Upper lobe of right lung (tissue), 1 donor: Measurements from ENCODE around the gene CLDN15. TPM values are rescaled to one million over a fixed set of nuclear protein-coding genes. Genes with fewer than 3 reads are reported as not detected.
"Not testable (repeated sequence)": the region's sequence is repeated elsewhere in the genome, so short reads cannot be mapped to it uniquely, and the experiment has no call there.

Experiments used
- ATAC-seq: fragments of 200-7000 bp; cut with Tn5 transposase; one replicate; pipeline ENCODE4 v1.9.1; 2020; ENCODE audit warnings: mild to moderate bottlenecking, moderate library complexity
- DNase-seq: peaks from one replicate; pipeline ENCODE4 v3.0.0-alpha.2; 2020
- H3K27ac ChIP-seq: fragments of 200-600 bp; one replicate; pipeline ENCODE4 v1.8.0; 2022
- H3K27me3 ChIP-seq: fragments of 200-600 bp; one replicate; pipeline ENCODE4 v1.8.0; 2022; ENCODE audit warnings: mild to moderate bottlenecking
- H3K36me3 ChIP-seq: fragments of 200-600 bp; one replicate; pipeline ENCODE4 v1.8.0; 2022
- H3K4me1 ChIP-seq: fragments of 200-600 bp; one replicate; pipeline ENCODE4 v1.8.0; 2022
- H3K4me3 ChIP-seq: fragments of 200-600 bp; one replicate; pipeline ENCODE4 v1.8.0; 2022; ENCODE audit warnings: mild to moderate bottlenecking
- H3K9me3 ChIP-seq: fragments of 200-600 bp; one replicate; pipeline ENCODE4 v1.8.0; 2022
- CTCF ChIP-seq: fragments of 200-600 bp; IDR thresholded peaks from one replicate; pipeline ENCODE4 v1.8.0; 2022; ENCODE audit warnings: antibody characterized with exemption
- intact Hi-C: fragments of 100-400 bp; cut with DNase I; formaldehyde crosslinking; loops from one replicate; pipeline ENCODE4 v1.11.0; 2022
- total RNA-seq: library from RNA; stranded (reverse); fragmentation: NEBNext Ultra II Directional; extraction: Animal tissue kit (Norgen Biotek cat#: 25700); gene quantifications from one replicate; pipeline ENCODE4 v1.2.1, GENCODE V29; 2021
- donor health status: DM: no; HTN: yes; CAD: no; lungs with severe emphysema.

The CLDN15 gene
- total RNA-seq, 1 donor from 2014 or later: 17.7 TPM

DNA sequence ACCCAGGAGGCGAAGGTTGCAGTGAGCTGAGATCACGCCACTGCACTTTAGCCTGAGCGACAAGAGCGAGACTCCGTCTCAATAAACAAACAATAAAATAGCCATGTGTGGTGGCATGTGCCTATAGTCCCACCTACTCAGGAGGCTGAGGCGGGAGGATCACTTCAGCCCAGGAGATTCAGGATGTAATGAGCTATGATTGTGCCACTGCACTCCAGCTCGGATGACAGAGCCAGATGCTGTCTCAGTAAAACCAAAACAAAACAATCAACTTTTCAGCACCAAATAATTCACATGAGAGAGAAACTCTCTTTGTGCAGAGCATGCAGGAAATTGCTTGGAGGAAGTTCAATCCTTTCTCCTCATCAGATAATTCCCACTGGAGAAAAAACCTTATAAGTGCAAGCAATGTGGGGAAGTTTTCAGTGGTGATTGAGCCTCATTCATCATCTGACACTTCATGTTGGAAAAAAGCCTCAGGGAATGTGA, 20.7 kb upstream of the CLDN15 start:
- ATAC-seq: no peak
- DNase-seq: no peak
- Histone ChIP-seq H3K9me3 (no peaks in the 10 kb centered on the region), H3K4me3 (no peak overlapping the region), H3K27ac (no peak overlapping the region), H3K36me3 (no peaks in the 10 kb centered on the region), H3K27me3 (no peaks in the 10 kb centered on the region), H3K4me1 (no peaks in the 10 kb centered on the region)
- intact Hi-C loops: no loop called here
- no peak for TF ChIP-seq CTCF

DNA sequence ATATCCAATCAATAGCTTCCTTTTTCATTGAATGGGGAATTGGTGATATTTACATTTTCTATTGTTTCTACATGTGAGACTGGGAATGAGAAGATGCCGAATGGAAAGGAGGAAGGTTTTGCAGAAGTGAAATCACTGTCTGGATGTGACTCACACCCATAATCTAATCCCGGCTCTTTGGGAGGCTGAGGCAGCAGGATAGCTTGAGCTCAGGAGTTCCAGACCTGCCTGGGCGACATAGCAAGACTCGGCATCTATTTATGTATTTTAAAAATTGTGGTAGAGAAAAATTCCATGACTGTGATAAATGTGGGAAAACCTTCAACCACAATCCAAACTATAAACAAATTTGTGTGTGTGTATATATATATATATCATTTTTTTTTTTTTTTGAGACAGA, 18.2 kb upstream of the CLDN15 start:
- no peak for ATAC-seq
- Histone ChIP-seq H3K27me3 (no peaks in the 10 kb centered on the region), H3K4me3 (no peak overlapping the region), H3K27ac (no peak overlapping the region), H3K4me1 (peaks cover 8% of the 10 kb centered on the region), H3K9me3 (no peaks in the 10 kb centered on the region), H3K36me3 (no peaks in the 10 kb centered on the region)
- intact Hi-C loops: no loop called here
- DNase-seq: no peak
- TF ChIP-seq CTCF: no peak

DNA sequence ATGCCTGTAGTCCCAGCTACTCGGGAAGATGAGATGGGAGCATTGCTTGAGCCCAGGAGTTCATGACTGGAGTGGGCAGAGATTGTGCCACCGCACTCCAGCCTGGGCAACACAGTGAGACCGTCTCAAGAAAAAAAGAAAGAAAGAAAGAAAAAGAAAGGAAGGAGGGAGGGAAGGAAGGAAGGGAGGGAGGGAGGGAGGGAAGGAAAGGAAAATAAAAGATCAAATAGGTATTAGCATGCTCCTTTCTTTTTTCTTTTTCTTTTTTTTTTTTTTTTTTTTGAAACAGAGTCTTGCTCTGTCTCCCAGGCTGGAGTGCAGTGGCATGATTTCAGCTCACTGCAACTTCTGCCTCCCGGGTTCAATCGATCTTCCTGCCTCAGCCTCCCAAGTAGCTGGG, 15.6 kb upstream of the CLDN15 start:
- ATAC-seq, H3K9me3 ChIP-seq, intact Hi-C loops, H3K27me3 ChIP-seq, H3K36me3 ChIP-seq, H3K4me3 ChIP-seq, DNase-seq, H3K27ac ChIP-seq: not testable (repeated sequence)
- H3K4me1 ChIP-seq: peaks cover 19% of the 10 kb centered on the region

DNA sequence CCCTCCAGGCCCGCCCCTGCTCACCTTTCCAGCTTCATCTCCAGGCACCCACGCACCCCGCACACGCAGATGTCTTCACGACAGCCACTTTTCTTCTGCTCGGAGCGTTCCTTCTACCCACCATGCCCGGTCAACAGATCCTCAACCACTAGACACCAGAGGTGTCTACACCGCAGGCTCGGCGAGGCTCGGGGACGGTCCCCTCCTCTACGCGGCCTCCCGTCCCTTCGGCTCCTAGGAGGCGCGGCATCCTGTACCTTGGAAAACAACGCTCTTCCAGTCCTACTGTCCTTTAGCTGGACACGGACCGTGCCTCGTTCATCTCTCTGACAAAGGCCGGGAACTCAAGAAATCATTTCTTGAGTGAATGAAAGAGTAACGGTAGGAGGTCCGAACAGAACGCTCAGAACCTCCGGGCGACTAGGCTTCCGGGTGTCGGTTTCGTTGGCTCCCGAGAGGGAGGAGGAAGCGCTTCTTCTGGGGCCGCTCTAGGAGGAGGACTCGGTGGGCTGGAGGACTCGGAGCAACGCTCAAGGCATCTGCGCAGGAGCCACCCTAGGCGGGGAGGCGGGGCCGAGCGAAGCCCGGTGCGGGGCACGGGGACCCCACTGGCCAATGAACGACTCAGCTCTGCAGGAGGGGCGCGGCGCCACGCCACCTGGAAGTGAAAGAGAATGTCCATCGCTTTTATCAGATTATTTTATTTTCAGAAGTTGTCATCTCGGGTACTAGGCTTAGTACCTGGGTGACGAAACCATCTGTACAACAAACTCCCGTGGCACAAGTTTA, 14.5 kb upstream of the CLDN15 start:
- peaks cover 19% of the 10 kb centered on the region for H3K4me1 ChIP-seq
- no peaks in the 10 kb centered on the region for H3K27me3 ChIP-seq
- TF ChIP-seq CTCF: no peak
- H3K27ac ChIP-seq: peak overlapping the region; percentile 85
- ATAC-seq (peak; percentile 100), DNase-seq (peak; percentile 99)
- peak overlapping the region; percentile 98 for H3K4me3 ChIP-seq
- H3K36me3 ChIP-seq: peaks cover 8% of the 10 kb centered on the region
- H3K9me3 ChIP-seq: no peaks in the 10 kb centered on the region
- intact Hi-C loops: no loop called here

DNA sequence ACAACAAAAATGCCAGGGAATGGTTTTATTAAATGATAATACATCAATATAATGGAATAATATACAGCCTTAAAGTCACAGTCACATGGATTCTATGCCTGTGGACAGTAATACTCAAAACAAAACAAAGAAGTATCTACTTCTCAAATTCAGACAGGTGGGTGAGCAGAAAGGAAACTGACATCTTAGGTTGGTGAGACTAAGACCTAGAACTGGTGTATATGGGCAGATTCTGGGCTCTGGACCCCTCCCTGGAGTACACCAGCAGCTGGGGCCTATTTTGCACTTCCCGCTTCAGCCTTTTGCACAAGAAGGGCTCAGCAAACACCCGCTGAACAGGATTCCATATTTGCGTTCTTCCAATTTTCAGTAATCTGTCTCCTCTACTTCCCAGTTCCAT, 12.7 kb upstream of the CLDN15 start:
- ATAC-seq: no peak

More for the DNA sequence above, 12.7 kb upstream of the CLDN15 start:
- DNase-seq: no peak
- Histone ChIP-seq H3K9me3 (no peaks in the 10 kb centered on the region), H3K36me3 (peaks cover 8% of the 10 kb centered on the region), H3K27me3 (no peaks in the 10 kb centered on the region), H3K4me1 (peaks cover 19% of the 10 kb centered on the region), H3K27ac (no peak overlapping the region), H3K4me3 (peak overlapping the region; percentile 8)
- intact Hi-C loops: no loop called here
- TF ChIP-seq CTCF: no peak
